Adrenal gland (tissue), 5 donors: Measurements from ENCODE around the gene CLEC7A.

ENCODE experiments used
- CTCF ChIP-seq, 6 experiments: fragments of 450-650 bp in 4 of 6; fragments of 200-600 bp in 2 of 6; sonication (generic) in 1 of 6; IDR thresholded peaks; 1 replicate in 5 of 6; 2 replicates in 1 of 6; pipeline versions ENCODE4 v1.5.1 to v1.8.0; 2016 to 2021; ENCODE audit warnings: antibody characterized with exemption in 6 of 6, mild to moderate bottlenecking in 2 of 6, moderate library complexity in 1 of 6
- POLR2A ChIP-seq, 2 donors: fragments of 450-650 bp; IDR thresholded peaks; one replicate each; pipeline ENCODE4 v1.6.1; 2017; ENCODE audit warnings: antibody characterized with exemption in 2 of 2, mild to moderate bottlenecking in 2 of 2, moderate library complexity in 1 of 2
- donor health status: DM: no; HTN: no; CAD: no.

DNA sequence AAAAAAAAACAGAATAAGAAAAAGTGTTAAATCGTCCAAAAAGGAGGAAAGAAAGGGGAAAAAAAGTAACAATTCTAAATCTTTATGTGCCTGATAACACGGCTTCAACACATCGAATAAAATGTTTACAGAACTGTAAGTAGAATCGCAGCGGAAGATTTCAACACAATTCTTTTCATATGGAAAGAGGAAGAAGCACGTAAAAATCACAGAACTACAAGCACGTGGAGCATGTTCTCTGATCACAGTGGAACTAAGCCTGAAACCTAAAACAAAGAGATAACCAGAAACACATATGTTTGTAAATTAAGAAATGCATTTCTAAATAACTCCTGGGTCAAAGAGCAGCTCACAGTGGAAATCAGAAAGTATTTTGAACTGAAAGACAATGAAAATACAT is 8.7 kb downstream of the CLEC7A start:
- TF ChIP-seq CTCF (IDR thresholded peaks at IDR 0.05) (no peak), POLR2A (IDR thresholded peaks at IDR 0.05) (no peak)
